OCI-LY1 (cell line): ENCODE data around the gene PMEPA1.

Experiments
- CTCF ChIP-seq: fragments of 200-600 bp; sonication (generic), shearing (Covaris generic); IDR thresholded peaks from 2 replicates; pipeline ENCODE4 v1.5.1; 2017; ENCODE audit warnings: mild to moderate bottlenecking, antibody characterized with exemption, low read length, moderate library complexity, mixed read lengths
- EZH2 ChIP-seq: fragments of 200-600 bp; sonication (generic), shearing (Covaris generic); IDR thresholded peaks from 2 replicates; pipeline ENCODE4 v1.8.0; 2017; ENCODE audit warnings: borderline replicate concordance, mixed run types, mild to moderate bottlenecking, antibody characterized with exemption, low read length, moderate library complexity, mixed read lengths

- TF ChIP-seq CTCF (no peak), EZH2 (no peak)
These were observed 1.0 kb upstream of the PMEPA1 start for GRCh38 chr20:57710841-57711240.
